Measurements from ENCODE around the gene MRPS24.

The MRPS24 gene

DNA sequence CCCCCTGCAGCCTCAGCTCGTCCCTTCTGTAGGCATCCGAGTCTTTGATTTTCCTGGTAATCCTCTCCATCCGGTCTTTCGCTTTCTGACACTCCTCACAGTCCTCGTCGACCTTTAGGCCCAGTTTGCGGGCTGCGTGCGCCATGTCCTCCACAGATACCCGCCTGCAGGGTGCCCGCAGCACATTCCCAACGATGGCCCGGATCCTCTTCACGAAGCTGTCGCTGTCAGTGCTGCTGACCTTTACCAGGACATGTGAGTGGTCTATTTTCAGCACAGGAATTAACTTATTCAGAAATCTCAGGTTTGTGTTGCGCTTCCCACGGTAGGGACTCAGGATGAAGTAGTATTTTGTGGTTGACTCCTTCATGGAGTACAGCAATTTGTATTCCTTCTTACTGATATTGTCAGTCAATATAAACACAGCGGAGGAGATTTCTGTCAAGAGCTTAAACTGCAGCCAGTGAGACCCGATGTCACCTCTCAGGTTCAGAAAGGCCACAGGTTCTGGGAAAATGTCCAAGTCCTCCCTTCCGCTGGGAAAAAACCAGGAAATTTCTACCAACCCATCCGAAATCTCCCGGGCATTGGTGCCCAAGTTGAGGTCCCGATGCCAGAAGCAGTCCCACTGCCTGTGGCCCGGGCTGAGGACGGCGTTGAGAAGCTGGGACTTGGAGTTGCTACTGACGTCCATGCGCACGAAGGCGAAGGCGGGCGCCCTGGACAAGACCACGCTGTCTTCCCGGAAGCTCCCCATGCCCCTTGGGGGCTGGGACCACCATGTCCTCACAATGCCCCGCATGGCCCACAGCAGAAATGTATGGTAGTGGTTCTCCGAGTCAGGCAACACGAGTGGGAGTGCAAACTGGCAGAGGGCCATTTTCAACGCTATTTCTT is 8.9 kb upstream of the MRPS24 start:
- in situ Hi-C loops (cut with MboI; ENCODE audit: low sequenced_read_pairs): no loop called here

DNA sequence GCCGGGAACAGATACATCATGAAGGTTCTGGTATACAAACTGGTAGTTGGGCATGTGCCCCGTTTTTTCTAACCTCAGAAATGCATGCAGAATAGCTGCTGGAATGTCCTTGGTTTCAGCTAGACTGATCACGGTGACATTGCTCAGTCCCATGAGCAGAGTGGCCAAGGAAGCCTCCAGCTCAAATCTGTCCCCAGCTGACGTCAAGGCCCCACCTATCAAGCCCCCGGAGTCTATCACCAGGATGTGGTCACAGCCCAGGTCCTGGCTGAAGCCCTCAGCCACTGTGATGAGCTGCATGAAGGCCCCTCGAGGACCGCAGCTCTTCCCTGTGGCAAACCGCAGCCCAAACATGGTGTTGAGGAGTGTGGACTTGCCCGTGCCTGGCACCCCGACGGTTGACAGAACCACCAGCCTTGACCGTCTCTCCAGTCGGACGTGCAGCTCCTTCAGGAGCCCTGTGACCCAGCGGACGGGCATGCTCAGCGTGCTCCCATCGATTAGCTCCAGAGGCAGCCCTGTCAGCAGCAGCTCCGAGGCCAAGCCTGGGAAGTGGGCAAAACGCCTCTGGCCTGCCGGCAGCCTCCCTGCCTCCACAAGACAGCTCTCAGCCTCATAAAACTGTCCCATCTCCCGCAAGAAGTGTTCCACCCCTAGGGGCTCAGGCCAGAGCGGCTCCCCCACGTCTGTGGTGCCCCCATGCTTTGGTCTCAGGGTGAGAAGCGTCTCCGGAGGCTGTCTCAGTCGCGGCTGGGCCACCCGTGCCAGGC is 7.8 kb upstream of the MRPS24 start:
- in situ Hi-C loops (cut with MboI; ENCODE audit: low sequenced_read_pairs): no loop called here

DNA sequence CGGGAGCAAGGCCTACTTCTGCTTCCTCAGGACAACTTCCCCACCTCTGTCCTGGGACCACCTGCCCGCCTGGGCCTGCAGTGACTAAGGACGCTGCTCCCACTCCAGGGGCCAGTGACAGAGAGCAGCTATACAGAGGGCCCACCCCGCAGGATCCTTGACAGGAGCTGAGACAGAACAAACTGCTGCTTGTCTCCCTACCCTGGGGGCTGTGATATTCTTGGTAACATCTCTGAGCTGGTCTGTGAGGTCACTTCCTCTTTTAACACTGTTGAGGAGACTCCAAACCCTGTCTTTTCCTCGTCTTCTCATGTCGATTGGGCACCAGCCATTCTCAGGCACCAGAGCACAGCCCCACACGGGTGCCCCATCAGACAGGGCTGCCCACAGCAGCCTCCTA is 6.9 kb upstream of the MRPS24 start:
- in situ Hi-C loops (cut with MboI; ENCODE audit: low sequenced_read_pairs): no loop called here

DNA sequence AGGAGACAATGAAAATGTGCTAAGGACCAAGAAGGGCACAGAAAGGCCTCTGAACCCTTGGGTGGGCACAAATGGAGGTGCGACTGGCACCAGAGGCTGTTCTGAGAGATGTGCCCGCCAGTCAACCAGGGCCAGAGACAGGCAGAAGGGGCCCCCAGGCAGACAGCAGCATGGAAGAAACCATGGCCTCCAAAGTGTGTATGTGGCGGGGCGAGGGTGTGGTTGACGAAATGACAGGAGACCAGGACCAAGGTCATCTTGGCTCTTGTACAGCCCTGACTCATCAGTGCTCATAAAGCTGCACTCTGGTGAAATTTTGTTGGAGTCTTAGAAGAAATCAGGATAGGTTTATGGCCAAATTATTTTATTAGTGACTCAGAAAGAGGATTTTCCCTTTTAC is 4.0 kb upstream of the MRPS24 start:
- in situ Hi-C loops (cut with MboI; ENCODE audit: low sequenced_read_pairs): no loop called here

DNA sequence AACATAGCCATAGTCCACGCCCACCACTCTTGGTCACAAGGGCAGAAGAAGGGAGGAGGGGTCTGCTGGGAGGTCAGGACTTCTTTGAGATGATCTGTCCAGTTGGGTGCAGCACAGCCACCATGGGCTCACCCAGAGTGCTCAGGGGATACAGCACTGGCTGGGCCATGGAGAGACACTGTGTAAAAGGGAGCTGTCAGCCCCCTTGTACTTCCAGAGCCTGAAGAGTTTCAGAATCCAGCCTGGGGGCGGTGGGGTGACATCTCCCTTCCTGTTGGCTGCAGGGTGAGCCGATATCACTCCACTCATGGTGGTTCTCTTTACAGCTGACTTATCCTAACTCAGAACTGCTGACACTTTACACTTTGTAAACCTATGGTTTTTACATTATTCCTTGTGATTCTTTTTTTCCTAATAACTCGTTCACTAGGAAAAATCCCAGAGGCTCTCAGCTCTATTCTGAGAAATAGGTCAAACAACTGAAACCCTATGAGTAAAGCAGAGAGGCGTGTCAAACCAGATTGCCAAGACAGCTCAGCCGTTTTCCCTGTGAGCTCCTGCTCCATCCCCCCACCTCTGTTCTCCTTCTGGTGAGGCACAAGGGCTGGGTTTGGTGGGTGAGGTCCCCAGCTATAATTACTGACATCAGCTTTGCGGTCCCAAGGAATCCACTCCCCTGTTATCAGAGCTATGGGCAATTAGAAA is 3.2 kb upstream of the MRPS24 start:
- in situ Hi-C loops (cut with MboI; ENCODE audit: low sequenced_read_pairs): no loop called here

DNA sequence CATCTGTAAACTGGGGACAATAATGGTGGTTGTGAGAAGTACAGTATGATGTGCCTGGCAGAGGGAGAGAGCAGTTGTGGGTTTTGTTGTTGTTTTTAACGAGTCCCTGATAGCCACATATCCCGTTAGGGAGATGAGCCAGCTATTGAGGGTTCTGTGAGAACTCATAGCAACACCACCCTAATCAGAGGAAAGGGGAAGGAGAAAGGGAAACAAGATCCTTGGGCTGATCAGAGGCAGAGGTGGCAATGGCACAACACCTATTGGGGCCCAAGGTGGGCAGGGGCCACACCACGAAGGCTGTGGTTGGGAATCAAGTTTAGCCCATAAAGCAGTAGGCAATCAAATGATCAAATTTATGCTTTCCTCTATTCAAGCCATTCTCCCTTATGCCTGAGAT is 1.7 kb upstream of the MRPS24 start:
- in situ Hi-C loops (cut with MboI; ENCODE audit: low sequenced_read_pairs): no loop called here

DNA sequence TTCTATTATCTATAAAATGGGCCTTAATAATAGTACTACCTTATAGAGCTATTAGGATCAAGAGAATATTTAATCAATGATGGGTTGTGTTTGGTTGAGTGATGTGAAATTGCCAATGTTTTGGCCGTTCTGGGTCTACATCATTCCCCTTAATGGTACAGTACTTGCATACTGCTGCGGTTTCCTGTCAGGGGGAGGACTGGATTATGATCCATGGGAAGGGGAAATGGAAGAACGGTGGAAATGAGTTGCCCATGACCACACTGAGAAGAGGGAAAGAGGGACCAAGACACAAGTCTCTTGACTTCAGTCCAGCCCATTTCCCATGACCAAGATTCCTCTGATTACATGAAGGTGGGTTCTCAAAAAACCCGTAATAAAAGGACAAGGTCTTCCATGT is 999 bp upstream of the MRPS24 start:
- in situ Hi-C loops (cut with MboI; ENCODE audit: low sequenced_read_pairs): no loop called here

DNA sequence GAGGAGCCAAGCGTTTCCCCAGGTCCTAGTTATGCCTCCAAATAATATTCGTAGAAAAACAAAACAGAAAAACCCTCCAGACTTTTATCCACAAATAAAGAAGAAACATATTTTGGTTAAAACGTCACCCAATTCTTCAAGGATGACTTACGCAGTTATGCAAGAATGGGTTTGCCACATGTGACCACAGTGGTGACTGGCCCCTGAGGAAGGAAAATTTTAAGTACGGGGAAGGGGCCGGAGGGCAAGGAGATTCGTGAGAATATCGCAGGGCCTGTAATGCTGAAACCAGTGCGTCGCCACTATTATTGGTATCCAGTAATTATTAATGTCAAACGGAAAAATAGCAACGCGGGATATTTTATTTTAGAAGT is 537 bp upstream of the MRPS24 start:
- in situ Hi-C loops (cut with MboI; ENCODE audit: low sequenced_read_pairs): no loop called here

DNA sequence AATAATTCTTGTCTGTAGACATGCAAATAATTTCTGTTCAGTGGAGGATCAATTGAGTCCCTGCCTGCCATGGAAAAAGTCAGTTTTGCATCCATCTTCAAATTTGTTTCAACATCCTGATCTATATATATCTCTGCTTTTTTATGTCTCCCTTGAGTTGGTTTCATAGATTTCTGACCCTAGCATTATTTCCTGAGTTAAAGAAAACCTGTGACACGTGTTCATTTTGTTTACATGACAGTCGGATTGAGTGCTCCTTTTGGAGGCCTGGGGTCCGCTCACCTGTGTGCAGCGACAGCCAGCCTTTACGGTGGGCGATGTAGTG is 674 bp downstream of the MRPS24 start:
- in situ Hi-C loops (cut with MboI; ENCODE audit: low sequenced_read_pairs): no loop called here

DNA sequence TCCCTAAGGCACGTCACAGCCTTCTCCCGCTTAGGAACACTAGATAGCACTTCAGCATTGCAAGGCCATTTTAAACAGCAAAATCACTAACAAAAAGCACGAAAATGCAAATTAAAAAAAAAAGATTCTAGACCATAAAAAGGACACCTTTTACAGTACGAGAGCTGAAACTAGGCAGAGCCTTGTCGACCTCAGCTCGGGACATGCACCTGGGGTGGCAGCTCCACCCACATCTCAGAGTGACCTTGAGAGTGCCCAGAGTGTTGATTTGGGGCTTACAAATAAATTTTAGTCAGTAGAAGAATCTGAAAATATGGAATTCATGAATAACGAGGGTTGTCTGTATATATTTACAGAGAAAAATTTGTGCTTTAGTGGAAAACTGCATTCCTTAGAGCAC is 1.1 kb downstream of the MRPS24 start:
- in situ Hi-C loops (cut with MboI; ENCODE audit: low sequenced_read_pairs): no loop called here

DNA sequence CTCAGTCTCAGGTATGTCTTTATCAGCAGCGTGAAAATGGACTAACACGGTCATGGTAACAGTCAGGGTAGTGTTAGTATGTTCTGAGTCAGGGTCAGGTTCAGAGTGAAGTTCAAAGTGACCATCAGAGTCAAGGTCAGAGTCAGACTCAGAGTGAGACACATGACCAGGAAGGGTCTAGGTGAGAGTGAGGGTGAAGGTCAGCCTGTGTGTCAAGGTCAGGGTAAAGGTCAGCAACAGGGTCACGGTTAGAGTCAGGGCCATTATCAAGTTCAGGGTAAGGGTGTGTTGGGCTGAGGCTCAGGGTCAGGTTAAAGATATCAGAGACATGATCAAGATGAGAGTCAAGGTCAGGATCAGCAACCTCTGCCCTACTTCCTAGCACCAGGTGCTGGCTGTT is 4.0 kb downstream of the MRPS24 start:
- in situ Hi-C loops (cut with MboI; ENCODE audit: low sequenced_read_pairs): no loop called here

DNA sequence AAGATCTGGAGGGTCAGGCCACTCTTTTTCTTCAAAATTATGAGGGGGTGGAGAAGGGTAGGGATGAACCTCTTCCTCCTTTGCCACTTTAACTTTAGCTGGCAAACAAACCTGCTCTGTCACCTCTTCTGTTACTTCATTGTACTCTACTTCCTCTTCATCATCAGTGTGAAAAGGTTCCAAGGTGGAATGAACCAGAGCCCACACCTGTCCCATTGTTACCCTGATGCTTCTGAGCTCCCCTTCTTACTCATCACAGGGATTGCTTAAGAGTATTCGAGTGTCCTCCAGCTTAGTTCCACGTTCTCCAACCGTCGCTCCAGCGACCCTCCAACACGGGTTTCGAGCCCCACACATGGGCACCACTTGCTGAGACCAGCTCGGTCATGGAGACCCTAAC is 5.2 kb downstream of the MRPS24 start:
- in situ Hi-C loops (cut with MboI; ENCODE audit: low sequenced_read_pairs): no loop called here

DNA sequence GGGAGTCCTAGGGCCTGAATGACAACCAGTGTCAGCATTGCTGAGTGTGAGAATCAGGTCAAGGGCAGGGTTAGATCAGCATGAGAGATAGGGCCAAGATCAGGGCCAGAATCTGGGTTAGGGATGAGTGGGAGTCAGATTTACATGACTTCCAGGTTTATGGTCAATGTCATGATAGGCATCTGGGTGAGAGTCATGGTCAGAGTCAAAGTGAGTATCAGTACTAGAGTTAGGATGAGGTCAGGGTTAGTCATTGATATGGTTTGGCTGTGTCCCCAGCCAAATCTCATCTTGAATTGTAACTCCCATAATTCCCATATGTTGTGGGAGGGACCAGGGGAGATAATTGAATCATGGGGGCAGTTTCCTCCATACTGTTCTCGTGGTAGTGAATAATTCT is 12.3 kb downstream of the MRPS24 start:
- in situ Hi-C loops (cut with MboI; ENCODE audit: low sequenced_read_pairs): no loop called here

DNA sequence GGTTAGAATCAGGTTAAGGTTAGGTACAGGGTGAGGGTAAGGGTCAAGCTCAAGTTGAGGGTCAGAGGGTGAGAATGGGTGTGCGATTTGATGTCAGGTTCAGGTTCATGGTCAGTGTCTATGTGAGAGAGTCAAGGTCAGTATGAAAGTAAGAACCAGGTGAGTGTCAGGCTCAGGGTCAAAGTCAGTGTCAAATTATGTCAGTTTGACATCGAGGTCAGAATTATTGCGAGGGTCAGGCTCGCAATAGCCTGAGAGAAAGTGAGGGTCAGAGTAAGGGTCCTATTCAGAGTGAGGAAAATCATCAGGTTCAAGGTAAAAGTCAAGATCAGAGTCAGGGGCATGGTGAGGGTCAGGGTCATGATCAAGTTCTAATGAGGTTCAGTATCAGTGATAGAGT is 13.0 kb downstream of the MRPS24 start:
- in situ Hi-C loops (cut with MboI; ENCODE audit: low sequenced_read_pairs): no loop called here

DNA sequence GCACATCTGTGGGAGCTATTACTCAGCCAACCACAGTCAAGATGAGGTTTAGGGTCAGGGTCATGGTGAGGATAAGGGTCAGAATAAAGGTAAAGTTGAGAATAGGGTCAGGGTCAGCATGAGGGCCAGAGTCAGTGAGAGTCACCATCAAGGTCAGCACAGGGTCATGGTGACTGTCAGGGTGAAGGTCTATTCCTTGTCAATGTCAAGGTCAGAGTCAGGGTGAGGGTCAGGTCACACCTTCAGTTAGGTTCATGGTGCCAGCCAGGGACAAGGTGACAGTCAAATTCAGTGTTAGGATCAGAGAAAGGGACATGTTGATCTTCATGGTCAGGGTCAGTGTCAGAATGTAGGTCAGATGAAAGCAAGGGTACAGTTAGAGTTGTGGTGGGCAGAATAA is 14.1 kb downstream of the MRPS24 start:
- in situ Hi-C loops (cut with MboI; ENCODE audit: low sequenced_read_pairs): no loop called here

DNA sequence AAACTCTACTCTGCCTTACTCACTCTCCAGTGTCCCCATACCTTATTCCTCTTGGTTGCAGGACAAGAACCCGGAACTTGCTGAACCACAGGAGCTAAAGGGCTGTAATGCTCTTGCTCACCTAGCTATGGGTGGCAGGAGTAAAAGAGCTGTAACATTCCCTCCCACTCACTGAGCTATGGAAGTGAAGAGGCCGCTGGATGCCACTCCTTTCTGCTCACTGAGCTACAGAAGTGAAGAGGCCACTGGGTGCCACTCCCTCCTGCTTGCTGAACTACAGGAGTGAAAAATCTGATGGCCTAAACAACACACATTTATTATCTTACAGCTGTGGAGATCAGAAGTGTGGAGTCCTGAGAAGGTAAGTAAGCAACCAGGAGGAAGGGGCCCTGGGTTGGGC is 17.5 kb downstream of the MRPS24 start:
- in situ Hi-C loops (cut with MboI; ENCODE audit: low sequenced_read_pairs): no loop called here

DNA sequence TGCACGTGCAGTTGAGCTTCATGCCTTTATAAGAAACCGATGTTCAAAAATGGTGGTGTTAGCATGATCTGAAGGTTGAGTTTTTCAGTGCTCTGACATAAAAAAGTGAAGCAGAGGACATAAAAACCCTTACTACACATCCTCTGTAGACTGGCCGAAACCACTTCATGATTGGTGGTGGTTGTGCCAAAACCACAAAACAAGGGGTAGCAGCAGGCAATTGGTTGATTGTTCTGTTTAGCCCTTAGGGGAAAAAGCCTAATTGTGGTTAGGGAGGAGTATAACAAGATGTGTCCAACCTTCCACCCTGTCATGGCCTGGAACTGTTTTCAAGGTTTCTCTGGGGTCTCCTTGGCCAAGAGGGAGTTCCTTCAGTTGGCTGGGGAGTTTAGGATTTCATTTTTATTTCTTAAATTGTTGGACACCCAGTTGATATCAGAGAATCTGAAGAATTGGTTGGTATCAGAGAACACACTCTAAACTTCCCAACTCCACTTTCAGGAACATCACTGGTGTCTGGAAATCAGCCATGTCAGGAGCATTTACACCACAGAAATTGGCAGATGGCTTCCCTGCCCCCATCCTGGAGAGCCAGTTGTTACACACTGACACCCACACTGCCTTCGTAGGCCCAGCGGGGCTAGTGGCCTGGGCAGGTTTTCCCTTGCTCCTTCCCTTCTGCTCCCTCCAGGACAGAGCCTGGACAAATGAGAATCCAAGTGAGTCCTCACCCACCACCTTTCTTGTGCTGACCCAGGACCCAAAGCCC is 18.8 kb downstream of the MRPS24 start:
- in situ Hi-C loops (cut with MboI; ENCODE audit: low sequenced_read_pairs): no loop called here

DNA sequence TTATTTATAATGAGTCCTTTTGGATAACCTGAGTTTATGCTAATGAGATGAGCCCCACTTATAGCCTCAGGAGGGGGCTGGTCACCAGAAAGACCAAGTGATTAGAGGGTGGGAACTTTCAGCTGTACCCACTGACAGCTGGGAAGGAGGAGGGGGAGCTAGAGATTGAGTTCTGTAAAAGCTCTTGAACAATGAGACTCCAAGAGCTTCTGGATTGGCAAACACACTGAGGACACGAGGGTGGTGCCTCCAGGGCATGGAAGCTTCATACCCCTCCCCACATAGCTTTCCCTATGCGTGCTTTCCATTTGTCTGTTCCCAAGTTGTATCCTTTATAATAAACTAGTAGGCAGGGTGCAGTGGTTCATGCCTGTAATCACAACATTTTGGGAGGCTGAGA is 20.3 kb downstream of the MRPS24 start:
- in situ Hi-C loops (cut with MboI; ENCODE audit: low sequenced_read_pairs): no loop called here

DNA sequence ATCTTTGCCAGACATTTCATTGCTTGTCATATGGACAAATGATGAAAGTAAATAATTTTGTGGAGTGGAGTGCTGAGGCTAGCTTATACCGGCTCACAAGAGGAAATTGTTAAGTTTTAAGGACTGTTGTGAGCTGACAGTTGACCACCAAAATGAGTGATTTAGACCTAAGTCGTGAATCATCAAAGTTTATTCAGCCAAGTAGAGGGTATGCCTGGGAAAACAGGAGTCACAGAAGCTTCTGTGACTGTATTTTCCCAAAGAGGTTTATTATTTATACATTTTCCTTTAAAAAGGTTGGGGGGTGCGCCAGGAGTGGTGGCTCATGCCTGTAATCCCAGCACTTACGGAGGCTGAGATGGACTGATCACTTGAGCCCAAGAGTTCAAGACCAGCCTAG is 21.8 kb downstream of the MRPS24 start:
- in situ Hi-C loops (cut with MboI; ENCODE audit: low sequenced_read_pairs): no loop called here

DNA sequence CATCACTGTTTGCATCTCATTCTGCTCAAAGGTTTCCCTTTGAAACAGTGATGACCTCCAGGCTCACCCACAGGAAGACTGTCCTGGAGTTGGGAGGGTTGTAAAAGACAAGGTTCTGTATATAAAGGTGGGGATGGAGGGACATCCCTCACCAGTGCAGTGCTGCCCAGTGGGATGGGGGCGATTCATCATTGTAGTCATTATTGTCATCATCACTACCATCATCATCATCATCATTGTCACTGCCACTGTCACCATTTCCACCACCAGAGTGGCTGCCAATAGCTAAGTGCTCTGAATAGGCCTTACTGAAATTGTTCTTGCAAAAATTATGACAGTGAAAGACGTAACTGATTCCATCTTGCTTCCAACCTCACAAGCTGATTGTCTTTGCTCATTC is 24.7 kb downstream of the MRPS24 start:
- in situ Hi-C loops (cut with MboI; ENCODE audit: low sequenced_read_pairs): no loop called here

DNA sequence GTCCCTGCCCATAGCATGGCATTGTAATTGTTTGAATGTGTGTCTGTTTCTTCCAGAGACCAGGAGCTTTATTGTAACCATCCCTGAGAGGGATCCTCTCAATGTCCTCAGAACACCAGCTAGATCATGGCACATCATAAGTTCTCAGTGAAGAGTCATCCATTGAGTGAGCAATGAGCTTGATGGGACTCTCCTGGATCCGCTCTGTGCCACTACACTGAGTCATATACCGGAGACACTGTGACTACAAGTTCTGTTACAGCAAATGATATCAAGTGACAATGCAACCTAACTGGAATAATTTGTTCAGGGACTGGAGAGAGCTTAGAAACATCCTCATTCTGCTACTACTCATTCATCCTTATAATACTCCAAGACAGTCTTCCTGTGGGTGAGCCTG is 25.1 kb downstream of the MRPS24 start:
- in situ Hi-C loops (cut with MboI; ENCODE audit: low sequenced_read_pairs): no loop called here
